SU-DHL-6 (cell line): ENCODE data around the gene NLGN1.

Experiments
- EZH2phosphoT487 ChIP-seq: fragments of 200-600 bp; sonication (generic), shearing (Covaris generic); conservative IDR thresholded peaks from 2 replicates; pipeline ENCODE4 v1.6.1; 2018; ENCODE audit warnings: mild to moderate bottlenecking, antibody characterized with exemption, low read length, moderate library complexity, mixed read lengths
- TF ChIP-seq, protein P1 (sequence below): fragments of 200-600 bp; sonication (generic); IDR thresholded peaks from one replicate; pipeline ENCODE4 v1.5.1; 2017; ENCODE audit warnings: antibody characterized with exemption, mild to moderate bottlenecking, low read length, moderate library complexity; ENCODE audit not compliant: insufficient read depth, poor library complexity, severe bottlenecking

DNA sequence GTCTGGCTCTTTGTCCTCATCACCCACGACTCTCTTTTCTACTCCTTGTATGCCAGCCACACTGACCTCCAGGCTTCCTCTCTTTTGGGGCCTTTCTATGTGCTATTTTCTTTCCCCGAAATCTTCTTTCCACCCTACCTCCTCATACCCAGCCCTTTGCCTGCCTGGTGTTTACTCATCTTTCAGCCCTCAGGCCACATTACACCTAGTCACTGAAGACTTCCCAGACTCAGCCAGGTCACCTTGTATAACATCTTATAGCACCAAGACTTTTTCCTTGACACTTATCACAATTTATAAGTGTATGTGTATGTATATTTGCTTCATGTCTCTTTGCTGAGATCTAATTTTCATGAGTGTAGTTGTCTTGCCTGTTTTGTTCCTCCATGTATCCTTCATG, 396.4 kb downstream of the NLGN1 start:
- TF ChIP-seq, protein P1, sequence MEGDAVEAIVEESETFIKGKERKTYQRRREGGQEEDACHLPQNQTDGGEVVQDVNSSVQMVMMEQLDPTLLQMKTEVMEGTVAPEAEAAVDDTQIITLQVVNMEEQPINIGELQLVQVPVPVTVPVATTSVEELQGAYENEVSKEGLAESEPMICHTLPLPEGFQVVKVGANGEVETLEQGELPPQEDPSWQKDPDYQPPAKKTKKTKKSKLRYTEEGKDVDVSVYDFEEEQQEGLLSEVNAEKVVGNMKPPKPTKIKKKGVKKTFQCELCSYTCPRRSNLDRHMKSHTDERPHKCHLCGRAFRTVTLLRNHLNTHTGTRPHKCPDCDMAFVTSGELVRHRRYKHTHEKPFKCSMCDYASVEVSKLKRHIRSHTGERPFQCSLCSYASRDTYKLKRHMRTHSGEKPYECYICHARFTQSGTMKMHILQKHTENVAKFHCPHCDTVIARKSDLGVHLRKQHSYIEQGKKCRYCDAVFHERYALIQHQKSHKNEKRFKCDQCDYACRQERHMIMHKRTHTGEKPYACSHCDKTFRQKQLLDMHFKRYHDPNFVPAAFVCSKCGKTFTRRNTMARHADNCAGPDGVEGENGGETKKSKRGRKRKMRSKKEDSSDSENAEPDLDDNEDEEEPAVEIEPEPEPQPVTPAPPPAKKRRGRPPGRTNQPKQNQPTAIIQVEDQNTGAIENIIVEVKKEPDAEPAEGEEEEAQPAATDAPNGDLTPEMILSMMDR, result no peak
- no peak for TF ChIP-seq EZH2phosphoT487
